LNCaP clone FGC (cell line): ENCODE results near the gene NFKB2.

ENCODE experiments used
- DNase-seq: peaks from one replicate; pipeline ENCODE4 v3.0.0-alpha.2; 2011; ENCODE audit warnings: low read depth
- H3K4me3 ChIP-seq: 2 replicates; pipeline ENCODE4 v1.5.1; 2011; ENCODE audit warnings: mild to moderate bottlenecking, low read depth, low read length, control low read depth
- TF ChIP-seq, protein P1 (sequence below): IDR thresholded peaks from 2 replicates; pipeline ENCODE4 v1.5.1; 2012; ENCODE audit warnings: mild to moderate bottlenecking; ENCODE audit not compliant: control insufficient read depth, insufficient read depth; ENCODE audit errors: extremely low read depth

NFKB2 gene

GRCh38 chr10:102399217-102400021, 3.9 kb downstream of the NFKB2 start:
- TF ChIP-seq, protein P1, sequence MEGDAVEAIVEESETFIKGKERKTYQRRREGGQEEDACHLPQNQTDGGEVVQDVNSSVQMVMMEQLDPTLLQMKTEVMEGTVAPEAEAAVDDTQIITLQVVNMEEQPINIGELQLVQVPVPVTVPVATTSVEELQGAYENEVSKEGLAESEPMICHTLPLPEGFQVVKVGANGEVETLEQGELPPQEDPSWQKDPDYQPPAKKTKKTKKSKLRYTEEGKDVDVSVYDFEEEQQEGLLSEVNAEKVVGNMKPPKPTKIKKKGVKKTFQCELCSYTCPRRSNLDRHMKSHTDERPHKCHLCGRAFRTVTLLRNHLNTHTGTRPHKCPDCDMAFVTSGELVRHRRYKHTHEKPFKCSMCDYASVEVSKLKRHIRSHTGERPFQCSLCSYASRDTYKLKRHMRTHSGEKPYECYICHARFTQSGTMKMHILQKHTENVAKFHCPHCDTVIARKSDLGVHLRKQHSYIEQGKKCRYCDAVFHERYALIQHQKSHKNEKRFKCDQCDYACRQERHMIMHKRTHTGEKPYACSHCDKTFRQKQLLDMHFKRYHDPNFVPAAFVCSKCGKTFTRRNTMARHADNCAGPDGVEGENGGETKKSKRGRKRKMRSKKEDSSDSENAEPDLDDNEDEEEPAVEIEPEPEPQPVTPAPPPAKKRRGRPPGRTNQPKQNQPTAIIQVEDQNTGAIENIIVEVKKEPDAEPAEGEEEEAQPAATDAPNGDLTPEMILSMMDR = peak; percentile 100
- H3K4me3 ChIP-seq = peak overlapping the region; percentile 58
- DNase-seq = peak; percentile 56

DNA sequence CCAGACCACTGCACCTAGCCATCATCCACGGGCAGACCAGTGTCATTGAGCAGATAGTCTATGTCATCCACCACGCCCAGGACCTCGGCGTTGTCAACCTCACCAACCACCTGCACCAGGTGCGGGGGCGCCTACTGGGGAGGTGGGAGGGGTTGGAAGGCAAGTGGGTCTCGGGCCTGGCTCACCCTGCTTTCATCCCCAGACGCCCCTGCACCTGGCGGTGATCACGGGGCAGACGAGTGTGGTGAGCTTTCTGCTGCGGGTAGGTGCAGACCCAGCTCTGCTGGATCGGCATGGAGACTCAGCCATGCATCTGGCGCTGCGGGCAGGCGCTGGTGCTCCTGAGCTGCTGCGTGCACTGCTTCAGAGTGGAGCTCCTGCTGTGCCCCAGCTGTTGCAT, 4.6 kb downstream of the NFKB2 start:
- peak overlapping the region; percentile 58 for H3K4me3 ChIP-seq
- DNase-seq = no peak
- TF ChIP-seq, protein P1 = no peak

DNA sequence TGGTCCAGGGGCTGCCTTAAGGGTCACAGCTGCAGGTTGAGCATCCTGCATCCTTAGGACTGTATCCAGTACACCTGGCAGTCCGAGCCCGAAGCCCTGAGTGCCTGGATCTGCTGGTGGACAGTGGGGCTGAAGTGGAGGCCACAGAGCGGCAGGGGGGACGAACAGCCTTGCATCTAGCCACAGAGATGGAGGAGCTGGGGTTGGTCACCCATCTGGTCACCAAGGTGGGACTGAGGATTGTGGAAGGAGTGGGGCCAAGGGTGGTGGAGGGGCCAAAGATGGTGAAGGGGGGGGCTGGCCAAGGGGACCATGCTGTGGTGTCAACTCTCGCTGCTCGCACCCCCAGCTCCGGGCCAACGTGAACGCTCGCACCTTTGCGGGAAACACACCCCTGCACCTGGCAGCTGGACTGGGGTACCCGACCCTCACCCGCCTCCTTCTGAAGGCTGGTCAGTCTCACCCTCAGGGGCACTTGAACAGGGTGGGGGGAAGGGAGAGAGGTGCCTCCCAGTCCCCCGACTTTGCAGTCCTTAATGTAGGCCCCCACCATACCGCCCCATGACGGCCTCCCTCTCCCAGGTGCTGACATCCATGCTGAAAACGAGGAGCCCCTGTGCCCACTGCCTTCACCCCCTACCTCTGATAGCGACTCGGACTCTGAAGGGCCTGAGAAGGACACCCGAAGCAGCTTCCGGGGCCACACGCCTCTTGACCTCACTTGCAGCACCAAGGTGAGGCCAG, 5.3 kb downstream of the NFKB2 start:
- H3K4me3 ChIP-seq = no peak overlapping the region
- DNase-seq = no peak
- TF ChIP-seq, protein P1 = no peak

DNA sequence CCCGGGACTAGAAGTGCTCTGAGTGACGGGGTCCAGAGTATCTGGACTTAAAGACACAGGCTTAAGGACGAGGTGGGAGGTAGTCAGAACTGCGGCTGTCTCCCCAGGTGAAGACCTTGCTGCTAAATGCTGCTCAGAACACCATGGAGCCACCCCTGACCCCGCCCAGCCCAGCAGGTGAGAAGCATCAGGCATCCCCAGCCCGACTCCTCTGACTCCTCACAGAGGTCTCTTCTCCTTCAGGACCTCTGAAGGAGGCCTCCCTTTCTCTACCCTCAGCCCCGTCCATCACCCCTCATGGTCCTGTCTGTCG, 5.8 kb downstream of the NFKB2 start:
- TF ChIP-seq, protein P1 = no peak
- H3K4me3 ChIP-seq = no peak overlapping the region
- no peak for DNase-seq

DNA sequence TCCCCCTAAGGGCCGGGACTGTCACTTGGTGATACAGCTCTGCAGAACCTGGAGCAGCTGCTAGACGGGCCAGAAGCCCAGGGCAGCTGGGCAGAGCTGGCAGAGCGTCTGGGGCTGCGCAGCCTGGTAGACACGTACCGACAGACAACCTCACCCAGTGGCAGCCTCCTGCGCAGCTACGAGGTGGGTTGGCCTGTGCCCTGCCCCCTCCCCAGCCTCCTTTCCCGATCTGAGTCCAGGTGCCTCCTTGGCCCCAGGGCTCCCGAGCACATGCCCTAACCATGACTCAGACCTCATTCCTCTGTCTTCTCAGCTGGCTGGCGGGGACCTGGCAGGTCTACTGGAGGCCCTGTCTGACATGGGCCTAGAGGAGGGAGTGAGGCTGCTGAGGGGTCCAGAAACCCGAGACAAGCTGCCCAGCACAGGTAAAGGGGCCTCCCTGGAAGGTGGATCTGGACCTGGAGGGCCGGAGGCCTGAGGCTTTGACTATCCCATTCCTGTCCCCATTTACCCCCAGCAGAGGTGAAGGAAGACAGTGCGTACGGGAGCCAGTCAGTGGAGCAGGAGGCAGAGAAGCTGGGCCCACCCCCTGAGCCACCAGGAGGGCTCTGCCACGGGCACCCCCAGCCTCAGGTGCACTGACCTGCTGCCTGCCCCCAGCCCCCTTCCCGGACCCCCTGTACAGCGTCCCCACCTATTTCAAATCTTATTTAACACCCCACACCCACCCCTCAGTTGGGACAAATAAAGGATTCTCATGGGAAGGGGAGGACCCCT, 6.4 kb downstream of the NFKB2 start:
- H3K4me3 ChIP-seq = no peak overlapping the region
- TF ChIP-seq, protein P1 = no peak
- no peak for DNase-seq

DNA sequence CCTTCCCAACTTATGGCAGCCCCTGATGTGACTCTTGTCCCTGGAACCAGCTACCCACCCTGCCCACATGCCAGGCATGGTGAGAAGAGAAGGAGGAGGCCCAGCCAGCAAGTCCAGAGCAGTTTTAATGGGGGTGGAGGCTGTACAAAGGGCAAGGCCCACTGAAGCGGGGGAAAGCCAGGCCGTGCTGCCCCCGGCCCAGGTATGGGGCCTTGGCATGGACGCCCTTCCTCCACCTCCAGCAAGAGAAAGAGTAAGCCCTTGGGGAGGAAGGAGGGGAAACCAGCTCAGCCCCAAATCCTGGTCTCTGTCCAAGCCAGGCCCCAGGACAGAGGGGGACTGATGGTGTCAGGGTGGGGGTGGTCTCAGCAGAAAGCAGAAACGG, 7.0 kb downstream of the NFKB2 start:
- no peak overlapping the region for H3K4me3 ChIP-seq
- DNase-seq = no peak
- TF ChIP-seq, protein P1 = no peak
